GM21576 (cell line): ENCODE results near the gene UBA5.

Experiments used
- ATAC-seq: cut with Tn5 transposase; IDR thresholded peaks from one replicate; pipeline ENCODE4 v1.9.1; 2021; ENCODE audit warnings: mild to moderate bottlenecking, moderate library complexity; ENCODE audit not compliant: unreplicated experiment

Gene UBA5

DNA sequence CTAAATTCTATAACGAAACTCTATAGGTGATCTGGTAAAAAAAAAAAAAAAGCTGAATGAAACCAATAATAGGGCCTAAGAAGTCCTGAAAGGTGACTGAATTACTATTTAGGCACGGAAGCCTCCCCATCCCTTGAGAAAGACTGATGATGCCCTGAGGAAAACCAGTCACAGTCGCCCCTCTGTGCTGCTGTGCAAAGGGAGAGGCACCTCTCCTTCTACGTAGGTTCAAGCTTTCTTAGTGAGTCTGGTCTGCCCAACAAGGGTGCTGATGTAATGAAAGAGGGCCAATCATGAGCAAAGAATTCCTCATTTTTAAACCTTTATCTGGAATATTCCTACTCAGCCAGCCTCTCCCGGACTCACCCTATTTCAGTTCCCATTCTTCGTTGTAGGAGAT is 50.2 kb downstream of the UBA5 start:
- no peak for ATAC-seq

GRCh38 chr3:132713977-132714727 is 54.0 kb downstream of the UBA5 start:
- no peak for ATAC-seq

- no peak for ATAC-seq
Measured at GRCh38 chr3:132716372-132716771, 56.2 kb downstream of the UBA5 start.

DNA sequence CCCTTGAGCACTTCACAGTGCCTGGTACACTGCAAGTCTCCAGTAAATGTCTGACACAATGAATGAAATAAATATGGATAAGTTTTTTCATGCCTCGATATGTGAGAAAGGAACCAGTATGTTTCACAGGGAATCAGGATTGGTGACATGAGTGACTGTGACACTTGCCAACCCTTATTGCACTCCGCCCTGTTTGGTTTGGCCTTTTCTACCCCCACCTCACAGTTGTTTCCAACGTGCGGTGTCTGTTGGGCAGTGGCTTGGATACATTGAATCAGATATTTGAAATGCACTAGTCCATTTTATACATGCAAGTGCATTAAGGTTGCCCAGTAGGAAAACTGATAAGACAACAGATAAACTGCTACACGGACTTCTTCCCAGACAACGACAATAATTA is 60.1 kb downstream of the UBA5 start:
- ATAC-seq, result no peak

GRCh38 chr3:132721479-132722164 is 61.5 kb downstream of the UBA5 start:
- no peak for ATAC-seq

- ATAC-seq, result peak; percentile 81
Measured at GRCh38 chr3:132722165-132723023, 62.3 kb downstream of the UBA5 start, which contains the start of gene NPHP3. Gene NPHP3, minus strand, starts transcription at chr3:132722409. Its CDS starts 54 bp downstream, at chr3:132722355.

DNA sequence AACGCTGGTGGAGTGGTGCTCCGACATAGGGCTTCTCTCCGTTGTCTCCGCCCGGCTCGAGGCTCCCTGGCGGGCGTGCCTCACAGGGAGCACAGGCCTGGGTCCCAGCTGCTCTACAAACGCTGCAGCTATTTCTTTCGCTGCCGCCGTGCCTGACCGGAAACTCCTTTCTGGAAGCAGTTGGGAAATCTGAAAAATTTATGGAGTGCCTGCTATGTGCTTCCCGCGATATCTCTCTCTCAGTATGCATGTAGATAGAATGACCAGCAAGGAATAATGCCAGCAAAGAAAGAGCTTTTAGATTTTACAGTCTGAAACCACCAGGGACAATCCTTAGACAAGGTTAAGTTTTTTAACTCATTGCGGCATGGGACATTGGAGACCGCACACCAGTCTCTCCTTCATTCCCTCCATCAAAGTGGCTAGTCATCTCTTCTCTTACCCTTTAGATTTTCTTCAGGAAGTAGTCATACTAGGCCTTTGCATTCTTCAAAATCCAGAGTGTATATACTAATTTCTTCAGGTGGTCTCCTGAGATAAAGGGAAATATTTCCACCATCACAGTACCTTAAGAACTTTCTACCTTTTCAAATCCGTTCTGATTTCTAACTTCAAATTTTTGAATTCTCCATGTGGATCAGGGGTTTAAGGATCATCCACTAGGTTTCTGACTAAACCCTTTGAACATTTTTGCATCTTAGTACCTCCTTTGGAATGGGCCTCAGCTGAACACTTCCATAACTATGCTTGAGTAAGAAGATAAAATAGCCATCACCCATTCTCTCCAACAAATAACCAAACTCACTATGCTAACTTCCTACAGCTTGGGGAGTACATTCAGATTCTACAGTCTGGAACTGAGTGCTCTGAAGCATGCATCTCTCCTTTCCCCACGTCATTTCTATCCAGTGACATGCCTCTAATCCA is 63.2 kb downstream of the UBA5 start:
- ATAC-seq, result no peak

DNA sequence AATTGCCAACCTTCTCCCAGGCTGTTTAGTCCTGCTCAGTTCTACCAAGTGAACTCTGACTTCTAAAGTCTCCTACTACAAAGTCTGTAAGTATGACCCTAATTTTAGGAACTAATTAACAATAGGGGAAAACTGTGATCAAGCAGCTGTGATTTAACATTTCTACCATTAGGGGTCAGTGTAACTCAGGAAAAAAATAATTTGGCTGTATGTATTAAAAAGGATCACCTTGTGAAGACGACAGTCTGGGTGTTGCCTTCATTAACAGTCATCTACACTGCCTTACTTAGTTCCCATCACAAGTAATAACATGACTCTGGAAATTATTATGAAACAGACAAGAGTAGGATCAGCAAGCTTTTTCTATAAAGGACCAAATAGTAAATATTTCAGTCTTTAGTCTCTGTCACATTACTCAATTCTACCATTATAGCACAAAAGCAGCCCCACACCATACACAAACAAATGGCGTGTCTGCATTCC is 66.3 kb downstream of the UBA5 start:
- no peak for ATAC-seq
